IPS DF 4.7 (cell line): ENCODE results near the gene METRNL.
"Not testable (repeated sequence)": the region's sequence is repeated elsewhere in the genome, so short reads cannot be mapped to it uniquely, and the experiment has no call there.

Experiments
- DNase-seq: peaks from one replicate; pipeline ENCODE4 v3.0.0-alpha.2; 2013; ENCODE audit warnings: low spot score; ENCODE audit errors: extremely low read depth

METRNL gene

GRCh38 chr17:83121921-83122820 lies 42.8 kb downstream of the METRNL start:
- no peak for DNase-seq

GRCh38 chr17:83122834-83123233 lies 43.4 kb downstream of the METRNL start:
- no peak for DNase-seq

- DNase-seq = no peak
Measured at GRCh38 chr17:83123896-83124801, 44.7 kb downstream of the METRNL start.

- no peak for DNase-seq
Measured at GRCh38 chr17:83124871-83125514, 45.6 kb downstream of the METRNL start.

GRCh38 chr17:83125515-83126274 lies 46.3 kb downstream of the METRNL start:
- no peak for DNase-seq

GRCh38 chr17:83126275-83126811 lies 46.9 kb downstream of the METRNL start:
- no peak for DNase-seq

- DNase-seq = no peak
Measured at GRCh38 chr17:83127431-83128160, 48.2 kb downstream of the METRNL start.

- no peak for DNase-seq
Measured at GRCh38 chr17:83128306-83129240, 49.2 kb downstream of the METRNL start.

GRCh38 chr17:83129676-83130075 lies 50.3 kb downstream of the METRNL start:
- no peak for DNase-seq

- DNase-seq = no peak
Measured at GRCh38 chr17:83131401-83132011, 52.1 kb downstream of the METRNL start.

- DNase-seq = no peak
Measured at GRCh38 chr17:83132251-83133081, 53.1 kb downstream of the METRNL start.

GRCh38 chr17:83133302-83134121 lies 54.1 kb downstream of the METRNL start:
- DNase-seq = no peak

- not testable (repeated sequence) for DNase-seq
Measured at GRCh38 chr17:83134456-83134855, 55.0 kb downstream of the METRNL start.

GRCh38 chr17:83135692-83136091 lies 56.3 kb downstream of the METRNL start:
- DNase-seq = no peak

GRCh38 chr17:83136156-83136555 lies 56.7 kb downstream of the METRNL start:
- DNase-seq = no peak

- DNase-seq = no peak
Measured at GRCh38 chr17:83136931-83137330, 57.5 kb downstream of the METRNL start.

GRCh38 chr17:83137523-83137922 lies 58.1 kb downstream of the METRNL start:
- DNase-seq = no peak
